ENCODE data around the gene EFNA4. TPM values are rescaled to one million over a fixed set of nuclear protein-coding genes. Genes with fewer than 3 reads are reported as not detected.
"Not testable (repeated sequence)": the region's sequence is repeated elsewhere in the genome, so short reads cannot be mapped to it uniquely, and the experiment has no call there.

Gene EFNA4
- total RNA-seq, 1 experiment from 2014 or later = 11.0 TPM

DNA sequence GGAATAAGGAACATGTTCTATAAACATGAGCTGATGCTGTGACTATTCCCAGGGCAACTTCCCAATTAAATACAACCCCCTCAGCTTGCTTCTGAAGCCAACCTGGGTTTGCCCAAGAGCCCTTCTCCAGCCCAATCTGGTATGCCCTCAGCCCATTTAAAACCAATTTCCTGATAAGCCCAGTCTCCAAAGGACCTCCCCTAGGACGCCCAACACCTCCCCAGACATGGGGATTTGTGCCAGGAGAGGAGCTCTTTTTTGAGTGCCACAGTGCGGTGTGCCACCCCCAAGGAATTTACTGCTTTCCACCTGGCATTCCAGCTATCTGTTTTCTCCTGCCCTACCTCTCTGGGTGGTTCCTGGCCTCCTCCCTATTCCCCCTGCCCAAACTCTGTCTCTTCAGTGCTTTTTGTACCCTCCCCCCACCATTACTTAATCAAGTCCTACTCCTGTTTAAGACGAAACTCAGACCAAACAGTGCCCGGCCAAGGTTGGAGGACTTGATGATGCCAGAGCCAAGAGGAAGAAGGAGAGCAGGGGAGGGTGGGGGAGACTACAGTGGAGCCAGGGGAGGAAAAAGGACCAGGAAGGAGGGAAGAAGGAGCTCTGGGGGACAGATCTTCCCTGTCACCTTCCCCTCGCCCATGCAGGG is 52.7 kb downstream of the EFNA4 start:
- no peak for DNase-seq (ENCODE audit: low read depth)

DNA sequence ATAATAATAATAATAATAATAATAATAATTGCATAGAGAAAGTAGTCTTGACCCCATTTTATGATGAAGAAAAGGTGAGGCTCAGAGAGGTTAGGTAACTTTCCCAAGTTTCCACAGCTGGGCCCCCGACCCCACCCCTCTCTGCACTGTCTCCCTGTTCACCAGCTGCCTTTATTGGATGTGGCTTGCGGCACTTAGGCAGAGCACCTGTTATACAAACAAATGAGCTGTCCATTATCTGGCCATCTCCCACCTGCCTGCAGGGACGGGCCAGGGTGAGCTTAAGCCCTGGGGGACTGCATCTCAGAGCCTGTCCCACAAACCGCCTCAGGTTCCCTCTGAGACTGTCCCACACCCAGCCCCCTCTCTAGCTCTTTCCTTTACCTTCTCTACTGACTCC is 54.1 kb downstream of the EFNA4 start:
- DNase-seq (ENCODE audit: low read depth) = no peak

DNA sequence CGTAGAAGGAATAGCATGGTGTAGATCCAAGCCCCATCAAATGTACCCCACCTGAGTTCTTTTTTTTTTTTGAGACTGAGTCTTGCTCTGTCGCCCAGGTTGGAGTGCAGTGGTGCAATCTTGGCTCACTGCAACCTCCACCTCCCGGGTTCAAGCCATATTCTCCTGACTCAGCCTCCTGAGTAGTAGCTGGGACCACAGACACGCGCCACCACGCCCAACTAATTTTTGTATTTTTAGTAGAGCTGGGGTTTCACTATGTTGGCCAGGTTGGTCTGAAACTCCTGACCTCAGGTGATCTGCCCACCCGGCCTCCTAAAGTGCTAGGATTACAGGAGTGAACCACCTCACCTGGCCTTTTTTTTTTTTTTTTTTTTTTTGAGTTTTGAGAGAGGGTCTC is 54.5 kb downstream of the EFNA4 start:
- DNase-seq (ENCODE audit: low read depth) = not testable (repeated sequence)

Other genes with a start within 250 kb of the EFNA4 start
- 0.20 and 0.34 TPM in 2 replicates for gene KCNN3, start 193.5 kb upstream of the EFNA4 start, total RNA-seq (2014; rRNA removed; shearing (Covaris generic))
- gene PMVK, start 127.0 kb upstream of the EFNA4 start, total RNA-seq (2014; rRNA removed; shearing (Covaris generic)) = 6.2 and 10.8 TPM in 2 replicates
- 12.0 and 13.9 TPM in 2 replicates for gene PBXIP1, start 107.6 kb upstream of the EFNA4 start, total RNA-seq (2014; rRNA removed; shearing (Covaris generic))
- 26.3 and 32.4 TPM in 2 replicates for gene PYGO2, start 102.0 kb upstream of the EFNA4 start, total RNA-seq (2014; rRNA removed; shearing (Covaris generic))
- gene SHC1, start 93.0 kb upstream of the EFNA4 start, total RNA-seq (2014; rRNA removed; shearing (Covaris generic)) = 126 and 173 TPM in 2 replicates
- gene CKS1B, start 89.1 kb upstream of the EFNA4 start, total RNA-seq (2014; rRNA removed; shearing (Covaris generic)) = 210 and 222 TPM in 2 replicates
- gene FLAD1, start 80.4 kb upstream of the EFNA4 start, total RNA-seq (2014; rRNA removed; shearing (Covaris generic)) = 49.5 and 50.0 TPM in 2 replicates
- 0.64 TPM in 1 of 2 replicates, not detected in the other for gene LENEP, start 70.2 kb upstream of the EFNA4 start, total RNA-seq (2014; rRNA removed; shearing (Covaris generic))
- 18.9 and 22.2 TPM in 2 replicates for gene ZBTB7B, start 60.9 kb upstream of the EFNA4 start, total RNA-seq (2014; rRNA removed; shearing (Covaris generic))
- gene DCST2, start 30.0 kb upstream of the EFNA4 start, total RNA-seq (2014; rRNA removed; shearing (Covaris generic)) = 0.03 TPM in 1 of 2 replicates, not detected in the other
- 0.17 TPM in 1 of 2 replicates, not detected in the other for gene DCST1, start 29.9 kb upstream of the EFNA4 start, total RNA-seq (2014; rRNA removed; shearing (Covaris generic))
- 198 and 262 TPM in 2 replicates for gene ADAM15, start 12.4 kb upstream of the EFNA4 start, total RNA-seq (2014; rRNA removed; shearing (Covaris generic))
- gene EFNA3, start 15.1 kb downstream of the EFNA4 start, total RNA-seq (2014; rRNA removed; shearing (Covaris generic)) = 3.3 and 7.0 TPM in 2 replicates
- gene EFNA1, start 64.1 kb downstream of the EFNA4 start, total RNA-seq (2014; rRNA removed; shearing (Covaris generic)) = 1.4 and 3.6 TPM in 2 replicates
- 36.9 and 42.2 TPM in 2 replicates for gene SLC50A1, start 72.1 kb downstream of the EFNA4 start, total RNA-seq (2014; rRNA removed; shearing (Covaris generic))
- 36.0 and 42.9 TPM in 2 replicates for gene DPM3, start 76.8 kb downstream of the EFNA4 start, total RNA-seq (2014; rRNA removed; shearing (Covaris generic))
- gene KRTCAP2, start 109.6 kb downstream of the EFNA4 start, total RNA-seq (2014; rRNA removed; shearing (Covaris generic)) = 126 and 170 TPM in 2 replicates
- gene TRIM46, start 110.1 kb downstream of the EFNA4 start, total RNA-seq (2014; rRNA removed; shearing (Covaris generic)) = 3.1 and 4.1 TPM in 2 replicates
- gene THBS3, start 144.2 kb downstream of the EFNA4 start, total RNA-seq (2014; rRNA removed; shearing (Covaris generic)) = 2.7 and 3.1 TPM in 2 replicates
- gene MTX1, start 145.0 kb downstream of the EFNA4 start, total RNA-seq (2014; rRNA removed; shearing (Covaris generic)) = 50.0 and 54.0 TPM in 2 replicates
- 7.7 and 15.3 TPM in 2 replicates for gene ENTREP3, start 191.7 kb downstream of the EFNA4 start, total RNA-seq (2014; rRNA removed; shearing (Covaris generic))
- 124 and 158 TPM in 2 replicates for gene SCAMP3, start 198.6 kb downstream of the EFNA4 start, total RNA-seq (2014; rRNA removed; shearing (Covaris generic))
- 19.1 and 26.0 TPM in 2 replicates for gene CLK2, start 209.8 kb downstream of the EFNA4 start, total RNA-seq (2014; rRNA removed; shearing (Covaris generic))
- gene HCN3, start 213.7 kb downstream of the EFNA4 start, total RNA-seq (2014; rRNA removed; shearing (Covaris generic)) = 0.84 and 1.1 TPM in 2 replicates
- not detected in 2 replicates for gene PKLR, start 237.7 kb downstream of the EFNA4 start, total RNA-seq (2014; rRNA removed; shearing (Covaris generic))
- 233 and 262 TPM in 2 replicates for gene FDPS, start 245.1 kb downstream of the EFNA4 start, total RNA-seq (2014; rRNA removed; shearing (Covaris generic))

All from HT1080 (cell line).